ENCODE data around the gene TUBGCP3.

- no peak for TF ChIP-seq CTCF (IDR thresholded peaks at IDR 0.05)
- TF ChIP-seq POLR2A (IDR thresholded peaks at IDR 0.05) = no peak
These were observed 146.7 kb downstream of the TUBGCP3 start for GRCh38 chr13:112441226-112441625.

Data from upper lobe of left lung (tissue), 4 donors.